Right lobe of liver (tissue), 6 donors: Measurements from ENCODE around the gene TMEM272. TPM values are rescaled to one million over a fixed set of nuclear protein-coding genes. Genes with fewer than 3 reads are reported as not detected.

ENCODE experiments used
- ATAC-seq, 4 donors: fragments of 200-7000 bp; cut with Tn5 transposase; one replicate each; pipeline ENCODE4 v1.9.1; 2020; ENCODE audit warnings: mild to moderate bottlenecking in 4 of 4, moderate library complexity in 4 of 4
- DNase-seq, 3 donors: peaks; one replicate each; pipeline ENCODE4 v3.0.0-alpha.2; 2020
- H3K27ac ChIP-seq, 3 donors: fragments of 200-600 bp; one replicate each; pipeline ENCODE4 v1.8.0; 2022
- H3K27me3 ChIP-seq, 2 donors: fragments of 200-600 bp; one replicate each; pipeline ENCODE4 v1.8.0; 2022
- H3K36me3 ChIP-seq, 4 donors: fragments of 200-600 bp; sonication (generic) in 1 of 4; one replicate each; pipeline versions ENCODE4 v1.5.1 to v1.8.0; 2017 to 2022; ENCODE audit warnings: control low read depth in 1 of 4
- H3K4me1 ChIP-seq, 4 donors: fragments of 200-600 bp; sonication (generic) in 1 of 4; one replicate each; pipeline versions ENCODE4 v1.5.1 to v1.8.0; 2017 to 2022; ENCODE audit warnings: control low read depth in 1 of 4
- H3K4me3 ChIP-seq, 3 donors: fragments of 200-600 bp; one replicate each; pipeline ENCODE4 v1.8.0; 2022
- H3K9me3 ChIP-seq, 4 donors: fragments of 200-600 bp; sonication (generic) in 1 of 4; one replicate each; pipeline versions ENCODE4 v1.5.1 to v1.8.0; 2017 to 2022; ENCODE audit warnings: control low read depth in 1 of 4
- CTCF ChIP-seq, 4 donors: fragments of 200-600 bp in 3 of 4; fragments of 450-650 bp in 1 of 4; IDR thresholded peaks; one replicate each; pipeline versions ENCODE4 v1.5.1 to v1.8.0; 2016 to 2022; ENCODE audit warnings: antibody characterized with exemption in 4 of 4, mild to moderate bottlenecking in 2 of 4
- POLR2A ChIP-seq: fragments of 450-650 bp; IDR thresholded peaks from one replicate; pipeline ENCODE4 v1.6.1; 2017; ENCODE audit warnings: antibody characterized with exemption, mild to moderate bottlenecking
- WGBS: methylation state at CpG from one replicate; pipeline ENCODE4 v1.1.6; 2018; ENCODE audit warnings: low coverage, low lambda C conversion rate; ENCODE audit not compliant: insufficient coverage; ENCODE audit errors: missing lambda C conversion rate; 5-methylcytosine and 5-hydroxymethylcytosine counted together
- intact Hi-C, 2 donors: fragments of 100-400 bp; cut with DNase I; formaldehyde crosslinking; loops; one replicate each; pipeline versions ENCODE4 v1.11.2 to v1.14.1; 2022
- total RNA-seq, 6 experiments: library from RNA; depleted of rRNA in 2 of 6; stranded (reverse); fragments of >200 nt in 2 of 6; fragmentation: NEBNext Ultra II Directional in 3 of 6; extraction: Animal tissue kit (Norgen Biotek cat#: 25700) in 3 of 6; gene quantifications; one replicate each; pipeline versions ENCODE4 v1.1.0 to v1.2.4, GENCODE V29; 2016 to 2023
- donor health status: DM: no; HTN: yes; CAD: no.
- donor health status: DM: no; HTN: no; CAD: no.
- donor health status: DM: no; HTN: no; CAD: no.
- donor health status: DM: no; HTN: yes; CAD: no.
- donor health status: DM: no; HTN: yes; CAD: no.

Gene TMEM272
- total RNA-seq, 6 experiments from 2014 or later = 0.06 to 0.53 (median 0.33) TPM; not detected in 1

DNA sequence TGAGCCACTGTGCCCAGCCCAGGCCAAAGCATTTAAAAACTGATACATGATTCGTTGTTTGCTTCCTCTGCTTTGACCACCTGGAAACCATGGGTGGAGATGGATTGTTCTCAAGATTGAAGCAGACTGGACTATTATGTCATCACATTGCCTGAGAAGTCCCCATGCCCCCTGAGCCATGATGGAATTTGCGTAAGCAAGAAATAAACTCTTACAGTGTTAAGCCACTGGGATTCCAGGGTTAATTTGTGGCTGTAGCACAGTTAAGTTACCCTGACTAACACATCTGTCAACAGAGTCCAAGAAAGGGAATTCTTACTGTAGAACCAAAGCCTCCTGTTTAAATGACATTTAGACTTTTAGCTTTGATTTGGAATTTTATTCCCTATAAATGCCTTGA lies 21.6 kb downstream of the TMEM272 start:
- Histone ChIP-seq H3K9me3 (no peaks in the 10 kb centered on the region), H3K27me3 (no peaks in the 10 kb centered on the region), H3K27ac (no peak overlapping the region), H3K36me3 (no peaks in the 10 kb centered on the region), H3K4me3 (no peak overlapping the region), H3K4me1 (no peaks in the 10 kb centered on the region)
- TF ChIP-seq CTCF (IDR thresholded peaks at IDR 0.05) = no peak
- TF ChIP-seq POLR2A = no peak
- 71% methylated on average over 2 of the region's 2 CpGs for WGBS
- no peak for DNase-seq
- no peak for ATAC-seq
- intact Hi-C loops = no loop called here

- intact Hi-C loops = no loop called here
- Histone ChIP-seq H3K9me3 (no peaks in the 10 kb centered on the region), H3K27ac (no peak overlapping the region), H3K36me3 (no peaks in the 10 kb centered on the region), H3K4me3 (no peak overlapping the region), H3K4me1 (no peaks in the 10 kb centered on the region), H3K27me3 (no peaks in the 10 kb centered on the region)
- DNase-seq (no peak), ATAC-seq (no peak)
- TF ChIP-seq CTCF (IDR thresholded peaks at IDR 0.05) = no peak
- TF ChIP-seq POLR2A = no peak
- WGBS = 74% methylated on average over 9 of the region's 13 CpGs
These were observed 22.7 kb downstream of the TMEM272 start for GRCh38 chr13:51822106-51822815.

GRCh38 chr13:51821606-51822005 lies 23.4 kb downstream of the TMEM272 start:
- TF ChIP-seq CTCF (IDR thresholded peaks at IDR 0.05) (no peak), POLR2A (no peak)
- intact Hi-C loops = no loop called here
- Histone ChIP-seq H3K4me3 (no peak overlapping the region), H3K9me3 (no peaks in the 10 kb centered on the region), H3K27ac (no peak overlapping the region), H3K36me3 (no peaks in the 10 kb centered on the region), H3K4me1 (no peaks in the 10 kb centered on the region), H3K27me3 (no peaks in the 10 kb centered on the region)
- WGBS = 76% methylated on average over 2 of the region's 2 CpGs
- DNase-seq (no peak), ATAC-seq (peak in 3 of 4 donors; percentile 24 to 42 (median 36))

- H3K36me3 ChIP-seq = no peaks in the 10 kb centered on the region
- no peak for ATAC-seq
- intact Hi-C loops = no loop called here
- no peak overlapping the region for H3K4me3 ChIP-seq
- no peak for TF ChIP-seq CTCF (IDR thresholded peaks at IDR 0.05)
- TF ChIP-seq POLR2A = no peak
- DNase-seq = no peak
- H3K9me3 ChIP-seq = no peaks in the 10 kb centered on the region
- no peaks in the 10 kb centered on the region for H3K27me3 ChIP-seq
- no peak overlapping the region for H3K27ac ChIP-seq
- H3K4me1 ChIP-seq = peaks cover 0 to 3% (median 0%) of the 10 kb centered on the region in 4 donors
- WGBS = 70% methylated on average over 3 of the region's 4 CpGs
These were observed 24.9 kb downstream of the TMEM272 start for GRCh38 chr13:51820016-51820597.
